GM21717 (cell line): ENCODE data around the gene KCNC1.

Experiments
- ATAC-seq: cut with Tn5 transposase; IDR thresholded peaks from one replicate; pipeline ENCODE4 v1.9.1; 2021; ENCODE audit warnings: mild to moderate bottlenecking, moderate library complexity; ENCODE audit not compliant: unreplicated experiment

Gene KCNC1

DNA sequence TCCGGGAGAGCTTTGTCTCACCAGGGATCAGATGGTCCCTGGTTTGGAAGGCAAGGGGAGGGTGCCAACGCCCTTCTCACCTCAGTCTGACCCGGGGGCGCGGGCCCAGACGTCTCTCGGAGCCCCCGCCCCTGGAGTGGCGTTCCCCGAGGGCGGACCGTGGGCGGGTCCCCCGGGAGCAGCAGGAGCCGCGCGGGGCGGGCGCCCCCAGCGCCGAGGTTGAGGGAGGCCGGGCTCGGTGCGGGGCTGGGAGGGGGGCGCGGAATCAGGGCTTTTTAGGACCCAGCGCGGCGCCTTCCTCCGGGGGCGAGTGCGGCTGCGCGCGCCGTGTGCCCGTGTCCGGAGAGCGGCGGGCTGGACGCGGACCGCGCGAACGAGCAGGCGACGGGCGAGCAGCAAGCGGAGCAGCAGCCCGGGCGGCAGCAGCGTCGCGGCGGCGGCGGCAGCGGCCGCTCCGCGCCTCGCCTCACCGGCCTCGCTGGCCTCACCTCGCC, at the start of gene KCNC1:
Gene KCNC1, plus strand, starts transcription at position 364 of the 494 bp plus-strand sequence. CDS start 1,222 bp downstream, outside the sequence.
- ATAC-seq, result no peak

GRCh38 chr11:17686231-17686980, 48.2 kb upstream of the KCNC1 start:
- no peak for ATAC-seq

GRCh38 chr11:17687946-17688670, 46.5 kb upstream of the KCNC1 start:
- ATAC-seq, result no peak

DNA sequence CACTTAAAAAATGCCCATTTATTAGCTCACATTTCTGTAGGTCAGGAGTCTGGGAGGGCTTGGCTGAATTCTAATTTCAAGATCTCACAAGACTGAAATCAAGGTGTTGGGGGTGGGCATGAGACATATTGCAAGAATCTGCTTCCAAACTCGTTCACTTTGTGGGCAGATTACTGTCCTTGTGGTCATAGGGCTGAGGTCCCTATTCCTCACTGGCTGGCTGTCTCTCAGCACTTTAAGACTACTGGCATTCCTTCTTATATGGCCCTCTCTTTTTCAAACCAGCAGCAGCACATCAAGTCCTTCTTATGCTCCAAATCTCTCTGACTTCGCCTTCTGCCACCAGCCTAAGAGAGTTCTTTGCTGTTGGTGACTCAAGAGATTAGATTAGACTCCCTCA, 43.0 kb upstream of the KCNC1 start:
- no peak for ATAC-seq

DNA sequence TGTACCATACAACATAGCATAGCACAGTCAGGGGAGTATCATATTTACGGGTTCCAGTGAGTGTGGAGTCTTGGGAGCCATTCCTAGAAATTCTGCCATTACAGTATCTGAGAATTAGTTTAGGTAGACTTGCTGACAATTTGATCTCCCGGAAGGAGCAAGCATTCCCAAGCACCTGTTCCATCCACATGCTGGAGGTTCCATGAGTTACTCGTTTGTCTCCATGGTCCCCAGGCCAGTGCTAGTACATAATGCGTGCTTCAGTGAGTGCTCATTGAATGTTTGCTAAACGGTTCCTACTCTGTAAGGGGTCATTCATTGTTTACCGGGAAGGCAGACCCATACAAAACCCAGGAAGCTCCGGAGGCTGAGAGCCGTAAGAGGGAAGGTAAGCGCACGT, 42.6 kb upstream of the KCNC1 start:
- ATAC-seq, result no peak

DNA sequence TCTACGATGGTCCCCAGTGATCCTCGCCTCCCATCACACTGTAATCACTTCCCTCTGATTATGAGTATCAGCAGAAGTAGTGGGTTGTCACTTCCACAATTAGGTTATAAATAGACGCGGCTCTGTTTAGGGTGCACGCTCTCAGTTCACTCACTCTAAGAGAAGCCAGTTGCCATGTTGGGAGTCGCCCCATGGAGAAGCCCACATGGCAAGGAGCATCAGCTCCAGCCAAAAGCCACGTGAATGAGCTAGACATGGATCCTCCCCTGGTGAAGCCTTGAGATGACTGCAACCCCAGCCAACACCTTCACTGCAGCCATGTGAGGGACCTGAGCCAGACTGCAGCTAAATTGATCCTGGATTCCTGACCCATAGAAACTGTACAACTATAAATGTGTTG, 41.6 kb upstream of the KCNC1 start:
- ATAC-seq, result no peak

GRCh38 chr11:17693531-17693930, 41.0 kb upstream of the KCNC1 start:
- ATAC-seq, result no peak

DNA sequence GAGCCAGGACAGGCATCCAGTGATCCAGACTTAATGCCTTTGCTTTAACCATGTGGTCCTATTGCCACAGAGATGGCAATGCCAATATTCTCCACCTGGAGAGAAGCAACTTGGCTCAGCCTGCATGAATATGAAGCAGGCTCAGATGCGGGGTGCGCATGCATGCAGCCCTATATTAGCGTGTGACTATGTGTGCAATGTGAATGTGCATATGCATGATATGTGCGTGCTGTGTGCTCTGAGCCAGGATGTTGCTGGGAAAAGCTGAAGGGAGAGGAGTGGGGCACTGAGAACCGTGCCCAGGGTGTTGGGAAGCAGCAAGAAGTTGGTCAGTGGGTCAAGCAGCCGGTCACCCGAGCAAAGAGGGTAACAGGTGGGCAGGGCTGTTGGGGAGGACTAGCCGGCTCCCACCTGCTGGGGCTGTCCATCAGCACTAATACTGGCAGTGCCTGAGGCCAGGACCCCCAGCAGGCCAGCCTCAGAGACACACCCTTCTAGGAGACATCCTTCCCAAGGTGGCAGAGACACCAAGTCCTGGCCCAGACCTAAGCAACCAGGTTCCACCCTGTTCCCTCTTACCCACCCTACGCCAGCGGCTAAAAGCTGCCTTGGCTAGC, 40.0 kb upstream of the KCNC1 start:
- ATAC-seq, result no peak

DNA sequence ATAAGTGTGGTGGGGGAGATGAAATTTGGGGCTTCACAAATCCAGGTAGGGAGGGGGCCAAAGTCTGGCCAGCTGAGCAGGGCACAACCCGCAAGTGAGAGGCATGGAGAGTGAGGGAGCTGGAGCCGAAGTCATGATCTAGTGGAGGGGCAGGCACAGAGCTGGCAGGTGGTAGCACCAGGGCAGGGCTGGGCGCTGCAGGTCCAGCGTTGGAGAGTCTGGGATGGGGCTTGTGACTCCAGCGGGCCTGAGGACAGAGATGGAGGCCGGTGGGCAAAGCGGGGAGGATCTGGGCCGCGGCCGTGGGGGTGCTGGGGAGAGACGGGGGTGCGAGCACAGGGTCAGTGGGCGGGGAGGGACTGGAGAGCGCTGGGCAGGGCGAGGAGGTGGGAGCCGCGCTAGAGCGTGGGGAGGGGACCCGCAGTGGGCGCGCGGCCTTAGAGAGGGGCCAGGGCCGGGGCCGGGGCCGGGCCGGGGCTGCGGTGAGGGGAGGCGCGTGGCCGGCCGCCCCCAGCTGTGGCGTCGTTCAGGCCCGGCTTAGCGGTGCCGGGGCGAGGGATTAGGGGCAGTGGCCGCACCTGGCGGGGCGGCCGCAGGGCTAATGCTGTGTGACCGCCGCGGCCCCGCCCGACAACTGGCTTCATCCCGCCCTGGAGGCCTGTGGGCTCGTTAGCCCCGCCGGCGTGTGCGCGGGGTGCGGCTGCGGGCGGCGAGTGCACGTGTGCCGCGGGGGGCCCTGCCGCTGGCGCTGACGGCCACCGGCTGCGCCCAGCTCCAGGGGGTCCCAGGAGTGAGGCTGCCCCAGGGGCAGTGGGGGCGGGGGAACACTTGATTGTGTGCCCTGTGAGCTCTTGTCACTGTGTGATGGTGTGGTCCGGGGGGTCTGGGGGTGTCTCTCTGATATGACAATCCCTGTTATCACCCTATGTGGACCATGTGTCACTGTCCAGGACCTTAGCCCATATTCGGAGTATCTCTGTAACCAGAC, 38.8 kb upstream of the KCNC1 start:
- ATAC-seq, result no peak

GRCh38 chr11:17696741-17697140, 37.8 kb upstream of the KCNC1 start:
- no peak for ATAC-seq

GRCh38 chr11:17697175-17697949, 37.2 kb upstream of the KCNC1 start:
- no peak for ATAC-seq

GRCh38 chr11:17699147-17700114, 35.1 kb upstream of the KCNC1 start:
- no peak for ATAC-seq

- no peak for ATAC-seq
These were observed 33.6 kb upstream of the KCNC1 start for GRCh38 chr11:17700991-17701390.

DNA sequence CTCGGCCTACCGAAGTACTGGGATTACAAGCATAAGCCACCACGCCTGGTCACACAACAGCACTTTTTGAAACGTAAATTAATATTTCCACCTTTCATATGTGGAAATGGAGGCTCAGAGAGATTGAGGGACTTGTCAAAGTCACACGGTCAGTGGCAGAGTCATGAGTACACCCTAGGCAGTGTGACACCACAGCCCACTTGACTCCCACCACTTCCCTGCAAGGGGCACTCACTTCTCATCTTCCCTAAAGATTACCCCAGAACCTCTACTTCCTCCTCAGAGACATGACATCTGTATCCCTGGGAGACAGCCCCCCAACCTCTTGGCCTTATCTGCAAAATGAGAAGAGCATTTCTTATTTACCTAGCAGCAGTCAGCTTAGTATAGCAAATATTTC, 31.7 kb upstream of the KCNC1 start:
- no peak for ATAC-seq

GRCh38 chr11:17703951-17704350, 30.6 kb upstream of the KCNC1 start:
- ATAC-seq, result no peak

DNA sequence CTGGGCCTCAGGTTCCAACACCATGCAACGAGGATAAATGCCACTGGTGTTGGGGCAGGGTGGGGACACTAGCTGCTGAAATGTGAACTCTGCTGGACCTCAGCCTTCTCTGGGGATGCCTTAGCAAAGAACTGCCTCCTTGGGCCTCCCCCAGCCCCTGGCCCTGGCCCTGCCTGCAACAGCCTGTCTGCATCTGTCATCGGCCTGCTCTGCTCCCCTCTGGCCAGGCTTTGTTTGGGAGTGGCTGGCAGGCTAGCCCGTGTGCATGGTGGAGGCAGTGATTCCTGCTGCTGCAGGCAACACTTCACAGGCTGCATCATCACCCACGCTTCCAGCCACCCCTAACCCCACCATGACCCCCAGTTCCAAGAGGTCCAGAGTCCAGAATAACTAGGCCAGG, 26.8 kb upstream of the KCNC1 start:
- ATAC-seq, result no peak

- no peak for ATAC-seq
These were observed 22.7 kb upstream of the KCNC1 start for GRCh38 chr11:17711836-17712235.

DNA sequence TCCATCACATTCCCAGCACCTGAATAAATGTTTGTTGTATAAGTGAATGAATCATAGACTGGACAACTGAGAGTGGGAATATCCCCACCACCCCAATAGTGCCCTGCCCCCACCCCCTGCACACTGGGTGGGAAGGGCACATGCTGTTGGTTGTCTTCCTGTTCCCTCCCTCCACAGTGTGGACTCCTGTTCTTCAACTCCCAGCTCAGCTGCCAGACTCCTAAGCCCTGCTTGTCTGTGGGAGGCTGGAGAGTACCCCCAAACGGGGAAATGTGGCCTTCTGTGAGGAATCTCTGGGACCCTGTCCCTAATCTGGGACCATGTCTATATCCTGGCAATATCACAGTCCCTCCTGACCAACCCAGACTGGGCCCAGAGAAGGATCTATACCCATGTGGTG, 20.7 kb upstream of the KCNC1 start:
- no peak for ATAC-seq

GRCh38 chr11:17714356-17714854, 20.2 kb upstream of the KCNC1 start:
- ATAC-seq, result no peak
